Gastrocnemius medialis (tissue), 4 donors: ENCODE results near the gene NAA35. TPM values are rescaled to one million over a fixed set of nuclear protein-coding genes. Genes with fewer than 3 reads are reported as not detected.

Experiments used
- ATAC-seq, 2 donors: fragments of 150-250 bp; one replicate each; pipeline ENCODE4 v1.9.1; 2016
- DNase-seq, 2 donors: peaks; one replicate each; pipeline ENCODE4 v3.0.0-alpha.2; 2019
- H3K27ac ChIP-seq, 4 donors: fragments of 200-600 bp; sonication (generic); 1 replicate in 1 of 4; 2 replicates in 3 of 4; pipeline ENCODE4 v1.5.1; 2016 to 2018; ENCODE audit warnings: mild to moderate bottlenecking in 2 of 4, moderate library complexity in 1 of 4
- H3K27me3 ChIP-seq, 3 donors: fragments of 200-600 bp; sonication (generic) in 2 of 3; 1 replicate in 1 of 3; 2 replicates in 2 of 3; pipeline versions ENCODE4 v1.5.1 to v1.6.0; 2016 to 2019; ENCODE audit warnings: mild to moderate bottlenecking in 1 of 3, moderate library complexity in 1 of 3
- H3K36me3 ChIP-seq, 2 donors: fragments of 200-600 bp; sonication (generic) in 1 of 2; one replicate each; pipeline ENCODE4 v1.5.1; 2017 to 2018
- H3K4me1 ChIP-seq, 2 donors: fragments of 200-600 bp; sonication (generic) in 1 of 2; one replicate each; pipeline ENCODE4 v1.5.1; 2016 to 2017; ENCODE audit warnings: mild to moderate bottlenecking in 2 of 2
- H3K4me3 ChIP-seq, 4 donors: fragments of 200-600 bp; sonication (generic) in 3 of 4; 1 replicate in 1 of 4; 2 replicates in 3 of 4; pipeline ENCODE4 v1.5.1; 2016 to 2019; ENCODE audit warnings: mild to moderate bottlenecking in 2 of 4
- H3K9me3 ChIP-seq, 3 donors: fragments of 200-600 bp; sonication (generic) in 2 of 3; 1 replicate in 1 of 3; 2 replicates in 2 of 3; pipeline ENCODE4 v1.5.1; 2016 to 2019
- POLR2A ChIP-seq, 2 donors: fragments of 450-650 bp; IDR thresholded peaks; one replicate each; pipeline ENCODE4 v1.6.1; 2017; ENCODE audit warnings: antibody characterized with exemption in 2 of 2, mild to moderate bottlenecking in 2 of 2, moderate library complexity in 2 of 2
- in situ Hi-C, 4 donors: fragments of 200-750 bp; cut with MboI; loops; one replicate each; pipeline versions ENCODE4 v1.15.0 to v1.8.0; 2017; ENCODE audit warnings: low sequenced_read_pairs in 4 of 4
- intact Hi-C: fragments of 100-400 bp; cut with DNase I; formaldehyde crosslinking; loops from one replicate; pipeline ENCODE4 v1.15.1; 2023; ENCODE audit warnings: low total_unique reads
- total RNA-seq, 4 donors: library from RNA; depleted of rRNA; stranded (reverse); fragments of >200 nt; gene quantifications; one replicate each; pipeline versions ENCODE4 v1.1.0 to v1.2.3, GENCODE V29; 2016
- TF ChIP-seq, protein P1 (sequence below), 5 experiments: fragments of 450-650 bp in 3 of 5; fragments of 200-600 bp in 2 of 5; sonication (generic) in 2 of 5; IDR thresholded peaks in 4 of 5; conservative IDR thresholded peaks in 1 of 5; 1 replicate in 4 of 5; 2 replicates in 1 of 5; pipeline ENCODE4 v1.5.1; 2016 to 2019; ENCODE audit warnings: antibody characterized with exemption in 5 of 5, mild to moderate bottlenecking in 3 of 5, moderate library complexity in 3 of 5

NAA35 gene
- total RNA-seq = 10 to 100 TPM; 22.7 to 26.9 (median 24.5) TPM

GRCh38 chr9:85940832-85941621 is at the start of gene NAA35:
Gene NAA35, plus strand, starts transcription at chr9:85941146. Its CDS starts 1,014 bp downstream, at chr9:85942160.
- in situ Hi-C loops (loop anchor here in 1 of 4 donors (25.0 kb wide), 1 partner anchor 346 kb away; the partner anchor contains the start of gene ISCA1), intact Hi-C loops (loop anchor here (1.0 to 10.0 kb wide), 6 partner anchors 134 to 1966 kb away; partner anchors contain the start of genes CTSL, ISCA1 and TUT7)
- peaks cover 34 to 42% of the 10 kb centered on the region in 2 donors for H3K4me1 ChIP-seq
- H3K4me3 ChIP-seq = peak within 1 kb of the TSS; percentile 92 to 97 (median 94)
- H3K27me3 ChIP-seq = no peaks in the 10 kb centered on the region
- peak within 1 kb of the TSS; percentile 92 to 98 (median 97) for H3K27ac ChIP-seq
- ATAC-seq (peak; percentile 93 to 94), DNase-seq (peak; percentile 97 to 98)
- peaks cover 0 to 11% of the 10 kb centered on the region in 2 donors for H3K36me3 ChIP-seq
- TF ChIP-seq POLR2A (IDR thresholded peaks at IDR 0.05) = peak; percentile 60 to 67
- TF ChIP-seq, protein P1, sequence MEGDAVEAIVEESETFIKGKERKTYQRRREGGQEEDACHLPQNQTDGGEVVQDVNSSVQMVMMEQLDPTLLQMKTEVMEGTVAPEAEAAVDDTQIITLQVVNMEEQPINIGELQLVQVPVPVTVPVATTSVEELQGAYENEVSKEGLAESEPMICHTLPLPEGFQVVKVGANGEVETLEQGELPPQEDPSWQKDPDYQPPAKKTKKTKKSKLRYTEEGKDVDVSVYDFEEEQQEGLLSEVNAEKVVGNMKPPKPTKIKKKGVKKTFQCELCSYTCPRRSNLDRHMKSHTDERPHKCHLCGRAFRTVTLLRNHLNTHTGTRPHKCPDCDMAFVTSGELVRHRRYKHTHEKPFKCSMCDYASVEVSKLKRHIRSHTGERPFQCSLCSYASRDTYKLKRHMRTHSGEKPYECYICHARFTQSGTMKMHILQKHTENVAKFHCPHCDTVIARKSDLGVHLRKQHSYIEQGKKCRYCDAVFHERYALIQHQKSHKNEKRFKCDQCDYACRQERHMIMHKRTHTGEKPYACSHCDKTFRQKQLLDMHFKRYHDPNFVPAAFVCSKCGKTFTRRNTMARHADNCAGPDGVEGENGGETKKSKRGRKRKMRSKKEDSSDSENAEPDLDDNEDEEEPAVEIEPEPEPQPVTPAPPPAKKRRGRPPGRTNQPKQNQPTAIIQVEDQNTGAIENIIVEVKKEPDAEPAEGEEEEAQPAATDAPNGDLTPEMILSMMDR (IDR thresholded peaks at IDR 0.05 in 4 of 5, conservative IDR thresholded peaks at IDR 0.05 in 1 of 5) = no peak
- H3K9me3 ChIP-seq = no peaks in the 10 kb centered on the region

- H3K36me3 ChIP-seq = peaks cover 0 to 17% of the 10 kb centered on the region in 2 donors
- H3K27ac ChIP-seq = no peak overlapping the region
- H3K9me3 ChIP-seq = no peaks in the 10 kb centered on the region
- no peak for DNase-seq
- intact Hi-C loops (no loop called here), in situ Hi-C loops (no loop called here)
- H3K27me3 ChIP-seq = no peaks in the 10 kb centered on the region
- H3K4me3 ChIP-seq = no peak overlapping the region
- no peaks in the 10 kb centered on the region for H3K4me1 ChIP-seq
- ATAC-seq = no peak
- no peak for TF ChIP-seq POLR2A (IDR thresholded peaks at IDR 0.05)
- TF ChIP-seq, protein P1 (IDR thresholded peaks at IDR 0.05 in 4 of 5, conservative IDR thresholded peaks at IDR 0.05 in 1 of 5) = no peak
These were observed 48.5 kb upstream of the NAA35 start for GRCh38 chr9:85892401-85892800.

GRCh38 chr9:85895685-85896084 is 45.3 kb upstream of the NAA35 start:
- H3K27me3 ChIP-seq = no peaks in the 10 kb centered on the region
- peaks cover 0 to 17% of the 10 kb centered on the region in 2 donors for H3K36me3 ChIP-seq
- H3K4me3 ChIP-seq = no peak overlapping the region
- no peaks in the 10 kb centered on the region for H3K4me1 ChIP-seq
- ATAC-seq = no peak
- H3K27ac ChIP-seq = no peak overlapping the region
- in situ Hi-C loops (no loop called here), intact Hi-C loops (no loop called here)
- no peak for DNase-seq
- no peaks in the 10 kb centered on the region for H3K9me3 ChIP-seq
- no peak for TF ChIP-seq POLR2A (IDR thresholded peaks at IDR 0.05)
- TF ChIP-seq, protein P1 (IDR thresholded peaks at IDR 0.05 in 4 of 5, conservative IDR thresholded peaks at IDR 0.05 in 1 of 5) = no peak

GRCh38 chr9:85897848-85898247 is 43.1 kb upstream of the NAA35 start:
- TF ChIP-seq POLR2A (IDR thresholded peaks at IDR 0.05) = no peak
- TF ChIP-seq, protein P1 (IDR thresholded peaks at IDR 0.05 in 4 of 5, conservative IDR thresholded peaks at IDR 0.05 in 1 of 5) = no peak
- H3K36me3 ChIP-seq = peaks cover 0 to 10% of the 10 kb centered on the region in 2 donors
- no peaks in the 10 kb centered on the region for H3K4me1 ChIP-seq
- no peak overlapping the region for H3K4me3 ChIP-seq
- H3K9me3 ChIP-seq = no peaks in the 10 kb centered on the region
- no peak overlapping the region for H3K27ac ChIP-seq
- no peak for ATAC-seq
- DNase-seq = no peak
- in situ Hi-C loops (no loop called here), intact Hi-C loops (no loop called here)
- H3K27me3 ChIP-seq = no peaks in the 10 kb centered on the region
